GM18498 (cell line): ENCODE measurements around the gene IGLON5.

ENCODE experiments used
- ATAC-seq: cut with Tn5 transposase; IDR thresholded peaks from one replicate; pipeline ENCODE4 v1.9.1; 2021; ENCODE audit warnings: mild to moderate bottlenecking, moderate library complexity; ENCODE audit not compliant: unreplicated experiment

IGLON5 gene

DNA sequence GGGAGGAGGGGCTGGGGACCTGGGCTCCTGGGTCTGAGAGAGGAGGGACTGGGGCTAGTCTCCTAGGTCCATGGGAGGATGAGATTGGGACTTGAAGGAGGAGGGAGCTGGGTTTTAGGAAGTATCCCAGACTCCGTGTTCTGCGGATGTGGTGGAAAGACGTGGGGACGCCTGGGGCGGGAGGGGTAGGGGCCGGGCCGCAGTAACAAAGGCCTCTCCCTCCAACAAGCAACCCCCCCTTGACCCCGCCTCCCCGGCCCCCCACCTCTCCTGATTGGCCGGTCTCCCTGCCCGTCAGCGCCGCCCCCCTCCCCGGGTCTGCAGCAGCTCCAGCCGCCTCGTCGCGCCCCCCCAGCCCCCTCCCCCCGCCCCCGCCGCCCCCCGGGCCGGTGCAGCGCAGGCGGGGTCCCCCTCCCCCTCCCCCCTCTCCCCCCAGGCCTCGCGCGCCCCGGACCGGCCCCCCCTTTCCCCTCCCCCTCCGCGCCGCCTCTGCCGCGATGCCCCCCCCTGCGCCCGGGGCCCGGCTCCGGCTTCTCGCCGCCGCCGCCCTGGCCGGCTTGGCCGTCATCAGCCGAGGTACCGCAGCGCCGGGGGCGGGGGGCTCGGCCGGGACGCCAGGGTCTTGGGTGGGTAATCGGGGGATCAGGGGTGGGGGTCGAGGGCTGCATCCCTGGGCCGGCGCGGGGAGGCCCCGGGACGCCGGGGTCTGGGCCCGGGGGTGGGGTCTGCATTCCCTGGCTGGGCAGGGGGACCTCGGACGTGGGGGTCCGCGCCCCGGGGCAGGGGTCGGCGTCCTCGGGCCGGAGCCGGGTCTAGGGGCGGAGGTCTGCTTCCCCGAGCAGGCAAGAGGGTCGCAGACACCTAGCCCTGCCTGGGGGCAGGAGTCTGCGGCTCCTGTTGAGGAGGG lies at the start of gene IGLON5:
TSS of gene IGLON5 (plus strand) at position 294 of the 907 bp plus-strand sequence. CDS start at position 498, 204 bp downstream.
- no peak for ATAC-seq

DNA sequence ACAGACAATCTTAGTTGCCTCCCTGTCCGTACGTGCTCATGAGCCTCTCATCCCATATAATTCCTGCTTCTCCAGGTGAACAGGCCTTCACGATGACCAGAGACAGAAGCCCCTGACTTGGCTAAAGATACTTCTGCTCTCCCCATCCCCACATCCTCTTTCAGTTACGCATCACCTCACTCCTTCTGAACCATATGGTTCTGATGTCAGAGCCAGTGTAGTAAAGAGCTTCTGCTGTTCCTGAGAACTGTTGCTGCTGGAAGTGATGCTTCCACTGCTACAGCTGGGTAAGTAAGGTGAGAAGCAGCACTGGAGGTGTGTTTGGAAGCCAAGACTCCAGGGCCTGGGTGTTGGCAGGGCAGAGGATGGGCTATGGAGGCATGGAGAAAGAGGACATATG lies 47.6 kb upstream of the IGLON5 start:
- no peak for ATAC-seq

DNA sequence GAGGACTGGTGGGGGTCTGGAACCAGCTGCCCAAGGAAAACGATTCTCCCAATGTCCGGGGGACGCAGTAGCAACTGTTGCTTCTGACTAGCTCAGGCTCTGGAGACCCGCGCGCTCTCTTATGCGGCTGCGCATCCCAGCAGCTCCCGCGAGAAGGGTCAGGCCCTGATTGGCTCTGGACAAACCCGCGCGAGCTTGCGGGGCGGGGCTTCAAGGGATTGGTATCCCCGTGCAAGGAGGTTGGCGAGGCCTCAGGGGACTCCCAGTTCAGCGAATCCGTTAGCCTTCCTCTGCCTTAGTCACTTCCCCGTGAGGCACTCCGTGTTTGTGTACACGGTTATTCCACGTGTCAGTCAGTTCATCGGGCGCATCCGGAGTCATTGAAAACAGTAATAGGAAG lies 40.4 kb upstream of the IGLON5 start:
- ATAC-seq, result no peak

DNA sequence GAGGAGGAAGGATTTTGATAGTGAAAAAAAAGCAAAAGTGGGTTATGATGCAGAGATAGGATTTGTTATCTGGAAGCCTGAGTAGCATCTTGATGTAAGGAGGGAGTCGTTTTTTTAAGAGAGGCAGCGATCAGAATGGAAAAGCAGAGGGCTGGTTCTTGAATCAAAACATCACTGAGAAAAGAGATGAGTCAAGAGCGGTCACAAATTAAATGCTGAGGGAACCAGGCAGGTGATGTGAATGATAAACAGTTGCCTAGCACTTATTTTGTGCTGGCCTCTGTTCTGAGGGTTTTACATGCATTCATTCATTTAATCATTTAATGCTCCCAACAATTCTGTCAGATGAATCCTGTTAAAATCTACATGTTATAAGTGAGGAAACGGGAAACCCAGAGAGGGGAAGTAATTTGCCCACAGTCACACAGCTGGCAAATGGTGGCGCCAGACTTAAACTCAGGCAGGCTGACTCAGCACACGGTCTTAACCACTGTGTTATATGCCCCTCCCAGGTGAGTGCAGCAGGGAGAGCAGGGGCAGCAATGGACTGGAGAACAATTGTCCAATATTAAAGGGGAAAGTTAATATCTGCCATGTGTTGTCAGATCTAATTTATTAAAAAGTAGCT lies 39.1 kb upstream of the IGLON5 start:
- ATAC-seq, result no peak

DNA sequence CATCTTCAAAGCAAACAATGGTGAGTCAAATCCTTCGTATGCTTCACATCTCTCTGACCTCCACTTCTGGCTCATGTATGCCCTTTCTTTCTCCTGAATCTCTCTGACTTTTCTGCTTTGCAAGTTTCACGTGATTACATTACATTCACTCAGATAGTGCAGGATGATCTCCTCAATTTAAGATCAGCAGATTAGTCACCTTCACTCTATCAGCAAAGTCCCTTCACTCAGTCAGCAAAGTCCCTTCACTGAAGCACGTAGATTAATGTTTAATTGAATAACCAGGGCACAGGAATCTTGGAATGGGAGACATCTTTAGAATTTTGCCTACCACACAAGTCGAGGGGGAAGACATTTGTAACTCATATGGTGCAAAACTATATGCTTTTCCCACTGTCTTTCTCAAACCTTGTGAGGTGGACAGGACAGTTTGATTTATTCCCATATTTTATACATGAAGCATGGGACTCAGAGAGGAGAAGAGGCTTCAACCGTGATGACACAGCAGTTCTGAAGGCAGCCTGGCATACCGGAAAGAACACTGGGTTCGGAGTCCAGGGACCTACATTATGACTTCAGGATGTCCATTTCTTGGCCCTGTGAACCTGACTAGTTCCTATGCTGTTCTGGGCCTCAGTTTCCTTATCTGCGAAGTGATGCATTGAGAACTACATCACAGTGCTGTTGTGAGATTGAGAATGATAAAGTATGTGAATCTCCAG lies 37.2 kb upstream of the IGLON5 start:
- ATAC-seq, result no peak

DNA sequence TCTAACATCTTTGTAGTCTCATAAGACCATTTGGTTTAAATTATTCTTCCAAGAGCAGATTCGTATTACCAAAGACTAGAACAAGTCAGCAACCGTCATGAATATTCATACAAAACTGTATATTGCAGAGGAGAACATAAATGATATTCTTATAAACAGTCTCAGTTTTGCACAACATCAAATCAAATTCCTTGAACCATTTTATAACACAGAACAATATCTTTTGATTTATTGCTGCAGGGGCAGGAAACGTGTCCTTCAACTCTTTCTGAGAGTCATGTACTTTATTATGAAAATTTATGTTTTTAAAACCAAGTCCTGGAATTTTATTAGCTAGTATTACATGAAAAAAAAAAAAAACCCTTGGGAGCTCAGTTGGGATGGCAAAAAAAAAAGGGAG lies 34.3 kb upstream of the IGLON5 start:
- no peak for ATAC-seq

DNA sequence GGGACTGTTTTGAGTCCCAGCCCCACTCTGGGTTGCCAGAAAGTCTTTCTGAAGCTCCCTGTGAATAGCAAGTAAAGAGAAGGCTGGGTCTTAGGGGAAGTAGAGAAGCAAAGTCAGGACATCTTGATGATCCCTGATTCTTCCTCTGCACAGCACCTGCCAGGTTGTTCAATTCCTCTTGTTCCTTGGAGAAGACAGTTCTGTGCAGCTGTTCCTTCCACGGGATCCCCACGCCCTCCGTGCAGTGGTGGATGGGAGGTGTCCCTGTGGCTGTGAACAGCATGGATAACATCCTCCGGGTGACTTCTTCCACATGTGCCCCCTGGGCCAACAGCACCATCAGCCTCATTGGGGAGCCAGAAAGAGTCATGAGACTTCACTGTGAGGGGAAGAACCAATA lies 29.1 kb upstream of the IGLON5 start:
- ATAC-seq, result no peak

DNA sequence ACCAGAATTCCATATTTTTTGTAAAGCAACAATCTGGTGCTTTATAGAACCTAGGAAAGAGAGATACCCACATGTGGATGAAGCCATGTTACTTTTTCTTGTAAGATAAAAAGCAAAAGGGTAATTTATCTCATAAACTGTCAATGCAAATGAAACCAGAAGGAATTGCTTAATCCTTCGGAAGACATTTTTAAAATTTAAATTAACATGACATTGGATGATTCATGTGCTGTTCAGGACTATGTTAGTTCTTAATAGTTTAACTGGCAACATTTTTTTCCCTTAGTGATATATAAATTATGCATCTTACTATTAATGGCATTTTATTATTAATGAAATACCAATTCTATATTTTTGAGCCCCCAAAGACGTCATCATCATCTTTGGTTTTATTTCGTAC lies 25.8 kb upstream of the IGLON5 start:
- ATAC-seq, result no peak

DNA sequence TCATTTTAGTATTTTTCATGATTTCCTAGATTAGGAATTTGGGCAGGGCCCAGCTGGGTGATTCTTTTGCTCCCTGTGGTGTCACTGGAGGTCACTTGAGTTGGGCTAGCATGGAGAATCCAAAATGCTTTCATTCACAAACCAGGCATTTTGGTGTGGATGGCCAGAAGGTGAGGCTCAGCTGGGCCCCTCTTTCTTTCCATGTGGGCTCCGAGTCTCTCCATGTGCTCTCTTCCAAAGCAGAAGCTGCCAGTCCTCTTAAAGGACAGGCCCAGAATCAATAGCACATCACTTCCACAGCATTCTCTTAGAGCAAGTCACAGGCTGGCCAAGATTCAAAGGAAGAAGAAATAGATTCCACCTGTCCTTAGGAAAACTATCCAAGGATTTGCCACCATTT lies 21.8 kb upstream of the IGLON5 start:
- no peak for ATAC-seq

DNA sequence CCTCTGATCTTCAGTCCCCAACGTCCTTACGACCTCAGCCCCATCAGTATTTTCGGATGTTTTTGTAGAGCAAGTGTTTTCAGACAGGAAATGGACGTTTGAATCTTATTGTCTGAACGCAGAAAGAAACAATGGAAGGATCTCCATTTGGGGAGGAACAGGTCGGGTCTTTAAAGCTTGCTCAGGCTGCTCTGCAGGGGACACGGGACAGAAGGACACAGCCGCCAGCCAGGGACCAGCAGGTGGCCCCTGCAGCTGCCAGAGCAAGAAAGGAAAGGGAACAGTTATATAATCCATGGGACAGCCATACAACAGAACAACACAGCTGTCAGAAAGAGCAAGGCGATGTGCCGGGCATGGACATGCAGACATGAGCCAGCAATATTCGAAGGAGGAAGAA lies 18.5 kb upstream of the IGLON5 start:
- ATAC-seq, result no peak

DNA sequence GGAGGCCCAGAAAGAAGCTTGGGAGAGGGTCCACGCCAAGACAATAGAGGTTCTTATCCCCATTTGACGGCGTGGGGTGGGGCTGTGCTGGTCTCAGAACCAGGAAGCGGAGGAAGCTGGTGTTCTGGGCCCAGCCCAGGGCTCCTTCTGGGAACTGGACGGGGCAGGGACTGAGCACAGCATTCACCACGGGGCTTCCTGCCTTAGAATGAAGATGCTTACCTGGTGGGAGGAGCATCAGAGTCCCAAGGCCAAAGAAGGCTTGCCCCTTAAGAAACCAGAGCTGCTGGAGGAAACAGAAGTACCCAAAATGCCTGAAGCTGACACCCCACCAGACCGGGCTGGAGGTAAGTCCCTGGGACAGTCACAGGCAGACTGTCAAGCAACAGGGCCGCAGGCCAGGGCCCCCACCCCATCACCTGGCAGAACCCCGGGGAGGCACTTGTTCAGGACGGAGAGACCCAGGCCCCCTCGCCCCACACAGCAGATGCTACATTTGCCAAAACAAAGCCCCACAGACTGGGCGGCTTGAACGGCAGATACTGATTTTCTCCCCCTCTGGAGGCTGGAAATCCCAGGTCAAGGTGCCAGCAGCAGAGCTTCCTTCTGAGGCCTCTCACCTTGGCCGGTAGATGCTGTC lies 17.8 kb upstream of the IGLON5 start:
- ATAC-seq, result no peak

DNA sequence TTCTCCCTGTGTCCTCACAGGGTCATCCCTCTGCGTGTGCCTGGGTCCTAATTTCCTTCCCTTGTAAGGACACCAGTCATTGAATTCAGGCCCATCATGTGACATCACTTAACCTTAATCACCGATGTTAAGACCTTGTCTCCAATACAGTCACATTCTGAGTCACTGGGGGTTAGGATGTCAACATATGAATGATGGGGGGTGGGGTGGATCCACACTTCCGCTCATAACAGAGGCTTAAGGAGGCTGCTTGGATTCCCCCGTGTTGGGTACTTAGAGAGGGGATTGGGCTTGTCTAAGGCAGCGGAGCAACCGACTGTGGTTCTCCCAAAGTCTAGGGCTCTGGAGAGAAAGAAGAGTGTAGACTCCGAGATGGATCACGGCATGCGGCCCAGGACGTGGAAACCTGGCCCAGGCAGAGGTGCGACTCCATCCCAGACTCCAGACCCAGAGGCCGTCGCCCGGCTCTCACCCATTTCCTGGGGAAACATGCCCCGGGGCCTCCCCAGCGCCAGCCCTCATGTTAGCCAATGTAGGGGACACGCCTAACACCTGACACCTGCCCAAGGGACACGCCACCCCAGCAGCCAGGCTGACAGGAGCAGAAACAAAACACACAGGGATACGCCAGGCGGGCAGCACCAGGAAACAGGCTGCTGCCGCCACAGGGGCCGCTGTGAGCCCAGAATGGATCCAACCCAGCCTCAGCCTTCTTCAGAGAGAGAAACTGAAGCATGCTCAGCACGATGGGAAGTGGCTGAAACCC lies 17.1 kb upstream of the IGLON5 start:
- ATAC-seq, result no peak

DNA sequence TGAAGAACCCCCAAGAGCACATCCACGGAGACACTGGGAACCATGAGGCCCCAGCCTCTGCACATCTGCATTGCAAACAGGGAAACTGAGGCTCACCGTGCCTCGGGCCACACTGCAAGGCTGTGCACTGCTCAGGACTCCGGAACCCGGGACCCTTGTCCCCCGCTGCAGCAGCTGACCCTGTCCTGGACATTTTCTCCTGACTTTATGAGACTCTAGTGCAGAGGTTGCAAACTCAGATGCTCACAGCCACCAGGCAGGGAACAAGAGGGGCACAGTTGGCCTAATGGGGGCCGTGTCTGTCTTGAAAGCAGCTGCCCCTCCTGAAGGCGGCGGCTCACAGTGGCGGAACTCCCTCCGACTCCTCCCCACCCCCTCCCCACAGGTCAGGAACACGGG lies 16.5 kb upstream of the IGLON5 start:
- no peak for ATAC-seq

DNA sequence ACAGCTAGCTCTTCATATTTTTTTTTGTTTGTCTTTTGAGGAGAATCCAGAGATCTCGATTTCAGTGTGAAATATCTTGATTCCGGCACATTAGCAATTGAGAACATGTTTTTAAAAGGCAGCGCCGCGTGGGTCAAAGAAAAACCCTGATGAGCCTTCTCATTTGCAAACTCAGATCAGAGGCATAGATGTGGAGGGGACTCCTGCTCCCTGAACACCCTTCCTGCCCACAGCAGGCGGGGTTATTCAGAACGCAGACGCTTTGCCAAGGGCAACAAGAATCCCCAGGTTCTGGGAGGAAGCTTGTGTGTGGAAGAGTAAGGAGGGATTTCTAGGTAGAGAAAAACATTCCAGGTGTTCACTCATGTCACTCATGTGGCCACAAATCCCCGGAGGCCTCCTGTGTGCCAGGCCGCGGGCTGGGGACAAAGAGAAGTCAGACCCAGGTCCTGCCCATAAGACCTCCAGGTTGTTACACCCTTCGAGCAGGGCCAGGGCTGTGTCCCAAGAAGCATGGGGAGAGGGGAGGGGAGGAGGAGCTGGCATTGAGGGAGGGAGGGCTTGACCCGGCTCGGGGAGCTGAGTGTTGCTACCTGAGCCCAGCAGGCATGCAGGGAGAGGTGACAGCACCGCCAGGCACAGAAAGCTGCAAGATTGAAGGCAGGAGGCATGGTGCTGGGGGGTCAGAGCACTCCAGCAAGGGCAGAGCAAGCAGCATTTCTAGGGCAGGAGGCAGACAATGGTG lies 15.9 kb upstream of the IGLON5 start:
- no peak for ATAC-seq

DNA sequence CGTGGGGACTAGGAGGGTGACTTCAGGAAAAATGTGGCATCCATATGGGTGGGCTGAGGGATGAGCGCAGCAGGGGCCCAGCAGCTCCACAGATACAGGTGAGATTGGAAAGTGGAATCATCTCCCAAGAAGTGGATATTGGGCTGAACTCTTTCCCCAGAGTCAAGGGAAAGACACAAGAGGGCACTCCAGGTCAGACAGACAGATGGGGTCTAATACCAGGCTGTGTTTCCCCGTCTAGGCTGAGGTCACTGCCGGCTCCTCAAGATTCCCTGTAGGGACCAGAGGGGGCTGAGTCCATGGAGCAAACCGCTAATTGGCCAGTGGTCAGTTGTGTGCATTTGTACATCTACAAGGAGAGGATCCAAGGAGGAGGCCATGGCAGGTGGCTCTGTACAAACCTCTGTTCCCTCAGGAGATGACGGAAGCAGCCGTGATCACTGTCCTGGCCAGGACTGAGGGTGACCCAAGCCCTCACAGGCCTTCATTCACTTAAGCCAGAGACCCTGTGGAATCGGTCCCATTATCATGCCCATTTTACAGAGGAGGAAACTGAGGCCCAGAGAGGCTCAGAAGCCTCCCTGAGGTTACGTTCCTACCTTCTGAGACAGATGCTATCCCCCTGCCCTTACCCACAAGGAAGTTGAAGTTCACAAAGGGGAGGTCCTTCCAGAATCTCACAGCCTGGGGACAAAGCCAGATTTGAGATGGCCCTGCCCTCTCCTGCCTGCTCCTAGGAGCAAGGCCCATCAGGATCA lies 14.9 kb upstream of the IGLON5 start:
- no peak for ATAC-seq

DNA sequence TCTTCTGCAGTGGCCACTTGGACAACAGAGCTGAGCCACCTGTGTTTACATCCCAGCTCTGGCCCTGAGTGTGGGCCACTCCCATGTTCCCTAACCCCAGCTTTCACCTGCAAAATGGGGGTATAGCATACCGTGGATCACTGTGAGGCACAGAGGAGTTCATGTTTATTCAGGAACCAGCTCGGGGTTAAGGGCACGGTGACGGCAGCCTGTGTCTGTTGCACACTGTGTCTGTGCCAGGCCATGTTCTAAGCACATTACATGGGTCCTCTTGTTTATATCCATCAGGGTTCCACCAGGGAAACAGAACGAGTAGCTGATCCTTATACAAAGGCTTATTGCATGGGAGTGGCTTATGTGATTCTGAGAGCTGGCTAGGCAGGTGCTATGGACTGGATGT lies 14.0 kb upstream of the IGLON5 start:
- no peak for ATAC-seq

DNA sequence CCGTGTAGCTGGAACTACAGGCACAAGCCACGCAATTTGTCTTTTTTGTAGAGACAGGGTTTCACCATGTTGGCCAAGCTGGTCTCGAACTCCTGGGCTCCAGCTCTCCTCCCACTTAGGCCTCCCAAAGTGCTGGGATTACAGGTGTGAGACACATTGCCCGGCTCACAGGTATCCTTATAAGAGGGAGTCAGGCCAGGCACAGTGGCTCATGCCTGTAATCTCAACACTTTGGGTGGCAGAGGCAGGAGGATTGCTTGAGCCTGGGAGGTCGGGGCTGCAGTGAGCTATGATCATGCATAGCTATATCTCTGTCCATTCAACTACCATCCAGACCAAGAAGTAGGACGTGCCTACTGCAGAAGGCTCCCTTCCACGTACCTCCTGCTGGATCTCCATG lies 10.2 kb upstream of the IGLON5 start:
- no peak for ATAC-seq

DNA sequence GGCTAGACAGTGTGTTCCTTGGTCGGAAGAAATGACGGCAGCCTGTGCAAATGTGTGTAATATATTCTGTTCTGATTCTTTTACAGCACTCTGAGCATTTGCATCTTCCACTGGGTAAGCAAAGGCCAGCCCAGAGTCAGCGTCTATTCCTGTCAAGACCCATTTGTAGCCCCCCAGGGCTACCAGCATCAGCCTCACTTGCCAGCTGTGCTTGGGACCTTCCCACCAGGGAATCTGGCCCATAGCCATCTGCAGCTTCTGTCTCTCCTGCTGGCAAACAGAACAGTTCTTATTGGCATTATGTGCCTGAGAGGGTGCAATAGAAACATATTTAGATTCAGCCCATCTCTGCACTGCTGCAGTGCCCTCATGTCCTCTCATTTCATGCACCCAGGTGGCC lies 6.0 kb upstream of the IGLON5 start:
- no peak for ATAC-seq

DNA sequence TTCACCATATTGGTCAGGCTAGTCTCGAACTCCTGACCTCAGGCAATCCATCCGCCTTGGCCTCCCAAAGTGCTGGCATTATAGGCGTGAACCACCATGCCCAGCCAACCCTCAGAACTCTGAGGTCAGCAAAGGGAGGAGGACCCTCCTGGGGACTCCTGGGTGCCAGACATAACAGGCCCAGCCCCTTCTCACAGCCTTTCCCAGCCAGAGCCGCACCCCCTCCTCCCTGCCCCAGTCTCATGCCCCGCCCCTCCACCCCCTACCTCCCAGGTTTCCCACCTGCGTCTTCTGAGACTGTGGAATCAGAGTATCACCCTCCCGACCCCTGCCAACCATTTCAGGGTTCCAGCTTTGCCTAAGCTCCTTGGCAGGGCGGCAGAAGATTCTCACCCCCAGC lies 5.2 kb downstream of the IGLON5 start:
- ATAC-seq, result no peak
